Mucosa of stomach (tissue), 1 donor: ENCODE measurements around the gene GMDS.

ENCODE experiments used
- H3K27me3 ChIP-seq: one replicate; pipeline ENCODE4 v1.7.0; 2013; ENCODE audit warnings: mild to moderate bottlenecking, low read length; ENCODE audit not compliant: control insufficient read depth, insufficient read depth
- H3K36me3 ChIP-seq: one replicate; pipeline ENCODE4 v1.7.0; 2013; ENCODE audit warnings: low read length; ENCODE audit not compliant: control insufficient read depth, insufficient read depth
- H3K4me1 ChIP-seq: one replicate; pipeline ENCODE4 v1.7.0; 2013; ENCODE audit warnings: mild to moderate bottlenecking, low read length; ENCODE audit not compliant: control insufficient read depth, insufficient read depth
- H3K4me3 ChIP-seq: one replicate; pipeline ENCODE4 v1.7.0; 2013; ENCODE audit warnings: low read length
- H3K9ac ChIP-seq: one replicate; pipeline ENCODE4 v1.7.0; 2013; ENCODE audit warnings: mild to moderate bottlenecking, low read length, moderate library complexity
- H3K9me3 ChIP-seq: one replicate; pipeline ENCODE4 v1.7.0; 2013; ENCODE audit warnings: mild to moderate bottlenecking, low read length, moderate library complexity; ENCODE audit not compliant: control insufficient read depth
- donor health status: Pancreatic carcinoma.

GMDS gene

DNA sequence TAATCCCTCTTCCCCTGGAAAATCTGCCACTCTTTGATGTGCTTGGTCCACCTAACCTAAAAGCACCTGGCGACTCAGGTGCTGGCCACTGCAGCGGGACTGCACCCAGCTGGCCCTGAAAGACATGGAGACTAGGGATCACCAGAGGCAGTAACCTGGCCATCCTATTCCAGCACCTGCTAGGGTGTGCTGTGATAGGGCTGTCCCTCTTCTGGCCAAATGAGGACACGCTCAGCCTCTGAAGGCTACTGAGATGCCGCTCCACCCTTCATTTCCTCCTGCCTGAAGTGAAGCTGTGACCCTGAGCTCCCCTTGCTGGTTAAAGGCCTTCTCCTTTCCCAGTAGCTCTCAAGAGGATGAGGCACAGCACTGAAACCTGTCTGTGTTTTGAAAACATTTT lies 611.3 kb downstream of the GMDS start:
- Histone ChIP-seq H3K9ac (no peak overlapping the region), H3K9me3 (no peaks in the 10 kb centered on the region), H3K4me1 (peaks cover 10% of the 10 kb centered on the region), H3K27me3 (no peaks in the 10 kb centered on the region), H3K36me3 (no peaks in the 10 kb centered on the region), H3K4me3 (no peak overlapping the region)

DNA sequence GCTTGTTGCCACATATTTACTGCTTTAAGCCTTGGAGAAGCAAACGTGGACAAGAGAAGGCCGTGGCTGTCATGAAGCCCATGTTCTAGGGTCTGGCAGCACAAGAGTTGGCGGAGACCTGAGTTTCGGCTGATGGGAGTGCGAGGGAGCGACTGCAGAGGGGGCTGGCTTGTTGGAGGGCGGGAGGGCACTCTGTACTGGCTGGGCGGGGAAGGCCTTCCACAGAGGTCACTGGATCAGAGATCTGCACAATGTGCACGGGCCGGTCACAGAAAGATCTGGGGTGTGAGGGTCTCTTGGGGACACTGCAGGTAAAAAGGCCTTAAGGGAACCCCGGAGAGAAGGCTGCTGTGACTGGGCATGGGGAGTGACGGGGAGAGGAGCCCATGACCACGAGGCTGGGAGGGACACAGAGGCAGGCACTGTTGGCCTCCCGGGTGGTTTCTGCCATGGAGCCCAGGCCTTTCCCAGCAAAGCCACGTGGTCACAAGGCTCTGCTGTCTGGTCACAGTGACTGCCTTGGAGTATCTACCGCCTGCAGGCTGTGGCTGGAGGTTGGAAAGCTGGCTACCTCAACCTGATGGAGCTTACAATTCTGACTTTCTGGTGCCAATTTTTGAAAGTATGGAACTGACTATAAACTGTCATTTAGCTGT lies 611.9 kb downstream of the GMDS start:
- Histone ChIP-seq H3K9me3 (no peaks in the 10 kb centered on the region), H3K4me3 (no peak overlapping the region), H3K27me3 (no peaks in the 10 kb centered on the region), H3K9ac (no peak overlapping the region), H3K4me1 (peaks cover 10% of the 10 kb centered on the region), H3K36me3 (no peaks in the 10 kb centered on the region)

DNA sequence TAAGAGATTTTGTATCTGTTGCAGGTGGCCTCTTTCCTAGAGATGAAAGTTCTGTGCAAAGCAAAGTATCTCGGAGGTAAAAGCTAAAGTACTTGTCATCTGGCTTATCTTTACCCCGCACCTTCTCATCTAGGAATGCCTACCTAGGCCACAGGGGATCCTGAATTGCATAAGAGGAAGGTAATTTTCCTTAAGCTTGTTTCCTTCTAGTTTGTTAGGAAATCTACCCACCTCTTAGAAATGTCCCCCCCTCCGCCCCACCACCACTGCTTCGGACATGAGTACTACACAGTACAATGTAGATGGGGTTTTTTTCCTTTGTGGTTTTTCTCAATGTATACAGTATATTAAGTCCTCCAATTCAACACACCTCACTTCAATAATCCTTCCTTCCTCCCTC lies 614.2 kb downstream of the GMDS start:
- no peaks in the 10 kb centered on the region for H3K9me3 ChIP-seq
- H3K4me3 ChIP-seq, result no peak overlapping the region
- H3K36me3 ChIP-seq, result no peaks in the 10 kb centered on the region
- H3K9ac ChIP-seq, result no peak overlapping the region
- H3K4me1 ChIP-seq, result no peaks in the 10 kb centered on the region
- peaks cover 11% of the 10 kb centered on the region for H3K27me3 ChIP-seq

- no peak overlapping the region for H3K9ac ChIP-seq
- no peak overlapping the region for H3K4me3 ChIP-seq
- H3K36me3 ChIP-seq, result no peaks in the 10 kb centered on the region
- no peaks in the 10 kb centered on the region for H3K9me3 ChIP-seq
- H3K27me3 ChIP-seq, result peaks cover 12% of the 10 kb centered on the region
- H3K4me1 ChIP-seq, result no peaks in the 10 kb centered on the region
Observed at GRCh38 chr6:1630771-1631217, 614.6 kb downstream of the GMDS start.

DNA sequence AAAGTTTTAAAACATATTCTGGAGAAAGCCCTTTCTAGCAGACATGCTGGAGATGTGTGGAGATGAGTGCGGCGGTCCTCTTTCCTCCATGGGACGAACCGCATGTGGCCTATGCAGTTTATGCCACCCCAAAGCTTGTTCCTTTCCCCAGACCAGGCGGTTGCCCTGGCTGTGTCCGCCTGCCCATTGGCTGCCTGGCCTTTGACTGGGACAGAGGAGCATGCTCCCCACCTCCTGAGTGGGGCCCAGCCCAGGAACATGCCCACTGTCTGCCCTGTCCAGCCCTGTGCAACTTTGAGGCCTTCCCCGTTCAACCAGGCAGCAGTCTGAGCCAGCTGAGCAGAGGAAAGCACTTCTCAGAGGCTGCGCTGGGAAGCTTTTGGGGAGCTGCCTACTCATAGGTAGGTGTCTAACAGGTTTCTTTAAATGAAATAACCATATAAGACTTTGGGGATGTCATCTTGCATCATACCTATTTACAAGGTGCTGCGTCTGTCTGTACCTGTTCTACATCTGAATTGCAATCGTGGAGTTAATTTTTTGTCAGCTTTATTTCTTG lies 615.1 kb downstream of the GMDS start:
- no peaks in the 10 kb centered on the region for H3K4me1 ChIP-seq
- H3K36me3 ChIP-seq, result no peaks in the 10 kb centered on the region
- no peak overlapping the region for H3K4me3 ChIP-seq
- H3K27me3 ChIP-seq, result peaks cover 17% of the 10 kb centered on the region
- H3K9me3 ChIP-seq, result no peaks in the 10 kb centered on the region
- no peak overlapping the region for H3K9ac ChIP-seq

DNA sequence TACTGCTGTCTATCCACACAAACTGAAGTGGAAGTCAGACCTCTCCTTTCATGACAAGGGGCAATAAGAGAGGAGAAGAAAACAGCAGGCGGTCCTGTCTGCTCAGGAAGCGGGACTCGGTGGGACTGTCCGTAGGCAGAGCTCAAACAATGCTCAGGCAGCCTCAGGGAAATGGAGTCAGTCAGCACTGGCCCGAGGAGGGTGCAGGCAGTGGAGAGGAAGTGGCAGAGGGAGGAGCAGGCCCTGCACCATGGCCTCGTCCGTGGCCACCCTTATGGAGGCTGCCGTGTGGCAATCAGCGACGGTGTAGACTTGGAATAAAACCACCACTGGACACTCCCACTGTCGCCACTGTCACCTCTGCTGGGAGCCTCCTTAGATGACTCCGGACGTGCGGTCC lies 616.1 kb downstream of the GMDS start:
- Histone ChIP-seq H3K27me3 (peaks cover 18% of the 10 kb centered on the region), H3K4me3 (no peak overlapping the region), H3K9ac (no peak overlapping the region), H3K9me3 (no peaks in the 10 kb centered on the region), H3K4me1 (no peaks in the 10 kb centered on the region), H3K36me3 (no peaks in the 10 kb centered on the region)

DNA sequence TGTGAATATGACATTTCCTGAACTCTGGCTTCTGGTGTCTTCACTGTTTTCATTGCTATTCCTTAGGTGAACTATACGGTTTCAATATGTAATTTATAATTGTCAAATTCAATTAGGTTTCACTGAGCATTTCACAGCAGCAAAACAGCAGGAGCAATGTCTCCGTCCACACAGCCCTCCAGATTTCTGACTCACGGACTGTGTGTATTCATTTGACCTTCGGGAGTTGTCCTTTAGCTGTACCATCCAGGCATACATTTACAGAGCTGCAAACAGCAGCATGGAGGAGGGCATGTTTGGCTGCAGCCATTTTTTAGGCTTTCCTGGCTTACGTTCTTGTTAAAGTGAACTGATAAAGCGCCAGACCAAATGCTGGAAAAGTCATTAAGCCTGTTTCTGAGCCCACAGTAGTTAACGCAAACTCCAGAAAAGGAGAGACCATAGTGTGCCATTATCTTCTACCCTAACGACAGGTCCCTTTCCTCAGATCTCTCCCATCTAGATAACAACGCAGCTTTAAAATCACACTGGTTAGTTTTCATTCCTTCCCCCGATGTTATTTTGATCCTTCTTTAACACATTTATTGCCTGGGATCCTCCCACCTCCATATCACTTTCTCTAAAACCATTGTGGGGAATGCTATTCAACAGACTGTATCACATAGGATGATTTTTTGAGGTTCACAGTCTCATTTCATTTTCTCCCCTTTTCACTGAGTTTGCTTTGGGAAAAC lies 617.4 kb downstream of the GMDS start:
- Histone ChIP-seq H3K9ac (no peak overlapping the region), H3K27me3 (peaks cover 18% of the 10 kb centered on the region), H3K4me3 (no peak overlapping the region), H3K4me1 (no peaks in the 10 kb centered on the region), H3K36me3 (no peaks in the 10 kb centered on the region), H3K9me3 (no peaks in the 10 kb centered on the region)

- Histone ChIP-seq H3K4me1 (no peaks in the 10 kb centered on the region), H3K9me3 (no peaks in the 10 kb centered on the region), H3K9ac (no peak overlapping the region), H3K36me3 (peaks cover 4% of the 10 kb centered on the region), H3K4me3 (no peak overlapping the region), H3K27me3 (peaks cover 18% of the 10 kb centered on the region)
Observed at GRCh38 chr6:1626481-1626880, 618.9 kb downstream of the GMDS start.

DNA sequence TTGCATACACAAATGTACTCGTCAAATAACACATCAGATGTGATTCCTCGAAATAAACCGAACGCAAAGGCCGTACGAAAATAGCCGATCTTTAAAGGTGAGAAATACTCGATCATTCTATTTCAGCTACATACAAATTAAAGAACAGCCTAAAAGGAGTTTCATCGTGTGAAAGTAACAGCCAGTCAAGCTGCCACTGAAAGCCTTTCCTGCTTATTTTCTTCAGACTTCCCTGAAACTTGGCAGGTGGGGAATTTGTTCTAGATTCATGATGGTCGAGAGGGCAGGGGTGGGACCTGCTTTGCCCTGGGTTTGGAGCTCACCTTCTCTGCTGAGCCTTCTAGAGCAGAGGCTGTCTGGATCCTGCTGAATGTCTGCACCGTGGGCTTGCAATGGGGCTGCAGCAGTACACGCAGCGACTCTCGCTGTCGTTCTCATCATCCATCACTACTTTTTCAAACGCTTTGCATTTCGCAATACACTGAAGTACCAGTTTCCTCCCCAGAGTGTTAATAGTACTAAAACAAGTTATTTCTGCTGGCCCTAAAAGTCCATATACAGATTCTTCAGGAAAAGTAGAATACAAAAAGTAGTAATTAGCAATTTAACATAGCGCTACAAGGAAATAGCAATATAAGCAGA lies 619.5 kb downstream of the GMDS start:
- H3K36me3 ChIP-seq, result peaks cover 4% of the 10 kb centered on the region
- H3K4me1 ChIP-seq, result no peaks in the 10 kb centered on the region
- no peak overlapping the region for H3K9ac ChIP-seq
- H3K9me3 ChIP-seq, result no peaks in the 10 kb centered on the region
- no peak overlapping the region for H3K4me3 ChIP-seq
- H3K27me3 ChIP-seq, result peaks cover 18% of the 10 kb centered on the region

DNA sequence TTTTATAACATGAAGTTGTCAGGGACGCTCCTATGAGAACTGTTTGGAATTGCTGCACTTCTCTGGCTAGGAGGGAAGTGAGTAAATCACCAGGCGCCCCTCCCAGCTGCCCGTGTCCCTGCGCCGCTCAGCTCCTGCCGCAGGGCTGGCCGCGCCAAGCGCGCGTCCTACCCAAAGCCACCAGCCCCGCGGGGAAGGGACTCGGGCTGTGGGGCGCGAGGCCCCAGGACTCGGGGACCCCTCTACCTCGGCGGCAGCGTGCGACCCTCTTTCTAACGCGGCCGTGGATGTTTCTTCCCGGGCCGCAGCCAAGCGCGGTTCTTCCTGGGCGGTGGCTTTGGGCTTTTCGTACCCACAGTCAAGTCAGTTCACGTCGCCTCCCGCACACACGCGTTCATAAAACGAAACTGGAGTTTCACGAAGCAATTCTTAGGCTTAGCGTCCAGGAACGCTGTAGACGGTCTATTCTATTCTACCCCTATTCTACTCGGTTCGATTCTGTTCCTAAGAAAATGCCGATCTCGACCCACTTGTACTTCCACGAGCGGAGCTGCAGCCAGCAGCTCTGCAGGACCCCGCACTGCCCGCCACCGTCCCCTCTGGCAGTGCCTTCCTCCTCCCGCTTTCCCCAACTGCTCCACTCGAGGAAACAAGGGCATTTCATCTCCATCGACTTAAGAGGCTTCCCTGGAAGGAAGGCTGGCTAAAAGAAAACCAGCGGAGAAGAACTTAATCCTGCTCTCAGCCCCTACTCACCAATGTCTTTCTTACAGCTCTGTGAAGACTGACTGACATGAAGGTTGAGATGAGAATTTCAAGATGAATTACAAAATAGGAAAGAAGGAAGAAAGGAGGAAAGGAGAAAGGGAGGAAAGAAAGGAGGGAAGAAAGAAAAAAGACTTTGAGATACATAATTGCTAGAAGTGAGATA lies 620.3 kb downstream of the GMDS start:
- H3K4me3 ChIP-seq, result no peak overlapping the region
- no peak overlapping the region for H3K9ac ChIP-seq
- no peaks in the 10 kb centered on the region for H3K4me1 ChIP-seq
- H3K36me3 ChIP-seq, result peaks cover 4% of the 10 kb centered on the region
- H3K9me3 ChIP-seq, result no peaks in the 10 kb centered on the region
- peaks cover 23% of the 10 kb centered on the region for H3K27me3 ChIP-seq

DNA sequence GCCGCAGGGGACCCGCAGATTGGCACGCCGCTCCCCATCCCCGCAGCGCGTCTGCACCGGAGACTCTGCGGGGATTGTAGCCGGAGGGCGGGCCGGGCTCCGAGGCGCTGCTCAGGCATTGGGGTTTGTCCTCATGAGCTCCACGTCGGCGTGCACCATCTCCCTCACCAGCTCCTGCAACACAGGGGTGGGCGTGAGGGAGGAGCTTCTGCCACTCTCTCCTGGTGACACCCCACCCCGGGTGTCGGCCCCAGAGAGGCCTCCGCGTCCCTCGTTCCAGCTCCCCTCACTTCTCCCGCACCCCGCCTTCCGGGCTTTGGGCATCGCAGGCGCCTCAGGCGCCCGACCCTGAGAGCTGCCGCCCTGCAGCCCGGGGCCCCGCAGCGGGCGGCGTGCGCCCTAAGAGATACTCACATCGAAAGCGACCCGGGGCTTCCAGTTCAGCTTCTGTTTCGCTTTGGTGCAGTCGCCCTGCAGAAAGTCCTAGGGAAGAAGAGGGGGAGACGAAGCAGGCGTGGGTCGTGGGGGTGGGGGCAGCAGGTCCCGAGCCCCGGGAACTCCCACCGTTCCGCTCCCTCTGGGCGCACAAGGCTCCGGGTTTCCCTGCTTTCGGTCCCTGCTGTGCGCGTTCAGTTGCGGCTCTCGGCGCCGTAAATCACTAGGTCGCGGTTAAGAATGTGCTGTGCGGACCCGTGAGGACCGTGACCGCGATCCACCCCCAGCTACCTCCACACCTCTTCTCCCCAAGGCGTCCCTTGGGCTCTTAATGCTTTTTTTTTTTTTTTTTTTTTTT lies 621.2 kb downstream of the GMDS start:
- H3K9me3 ChIP-seq, result no peaks in the 10 kb centered on the region
- peaks cover 4% of the 10 kb centered on the region for H3K36me3 ChIP-seq
- no peaks in the 10 kb centered on the region for H3K4me1 ChIP-seq
- H3K27me3 ChIP-seq, result peaks cover 30% of the 10 kb centered on the region
- no peak overlapping the region for H3K4me3 ChIP-seq
- no peak overlapping the region for H3K9ac ChIP-seq
